Activated CD4-positive, alpha-beta T cell treated with anti-CD3 and anti-CD28 coated beads, Interleukin-10, Interleukin-2, amounts not matched to agents 100 ng/mL and 50 ng/mL, durations not matched to agents 16 hours and 8 hours (primary cell): ENCODE measurements around the gene LRRC31.

Experiments
- DNase-seq: peaks from one replicate; pipeline ENCODE4 v3.0.0-alpha.2; 2020

The LRRC31 gene

DNA sequence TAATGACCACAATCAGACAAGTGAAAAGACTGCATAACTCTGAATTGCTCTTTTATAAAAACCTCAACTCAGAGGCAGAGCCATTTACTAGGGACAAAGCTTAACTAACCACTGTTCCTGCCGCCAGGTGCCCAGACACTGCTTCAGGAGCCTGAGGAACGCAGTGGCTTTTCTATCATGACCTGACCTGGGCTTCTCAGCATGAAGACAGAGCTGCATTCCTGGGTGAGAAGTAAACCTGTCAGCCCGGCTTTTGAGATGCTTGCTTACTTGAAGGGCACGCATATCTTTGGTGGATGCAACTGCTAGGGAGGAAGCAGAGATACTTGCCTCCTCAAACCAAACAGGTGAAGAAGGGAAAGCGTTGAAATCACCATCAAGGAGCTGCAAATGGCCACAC, 7.9 kb downstream of the LRRC31 start:
- no peak for DNase-seq

- DNase-seq: no peak
Observed at GRCh38 chr3:169857811-169858210, 11.9 kb downstream of the LRRC31 start.

DNA sequence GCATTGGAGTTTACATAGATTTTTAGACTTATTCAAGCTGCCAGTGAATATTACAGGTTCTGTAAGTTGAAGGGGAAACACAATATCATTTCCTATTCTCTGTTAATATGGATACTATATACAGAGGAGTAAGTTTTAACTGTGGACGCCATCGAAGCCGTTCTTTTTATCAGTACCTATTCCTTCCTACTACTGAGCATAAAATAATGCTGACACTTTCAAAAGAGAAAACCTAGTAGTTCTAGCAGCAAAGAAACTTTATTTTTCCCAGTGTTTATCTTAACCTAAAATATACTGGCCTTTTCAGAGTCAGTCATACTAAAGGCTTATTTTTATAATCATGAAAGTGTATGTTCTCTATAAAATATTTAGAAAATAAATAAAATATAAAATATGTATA, 14.2 kb downstream of the LRRC31 start:
- no peak for DNase-seq

DNA sequence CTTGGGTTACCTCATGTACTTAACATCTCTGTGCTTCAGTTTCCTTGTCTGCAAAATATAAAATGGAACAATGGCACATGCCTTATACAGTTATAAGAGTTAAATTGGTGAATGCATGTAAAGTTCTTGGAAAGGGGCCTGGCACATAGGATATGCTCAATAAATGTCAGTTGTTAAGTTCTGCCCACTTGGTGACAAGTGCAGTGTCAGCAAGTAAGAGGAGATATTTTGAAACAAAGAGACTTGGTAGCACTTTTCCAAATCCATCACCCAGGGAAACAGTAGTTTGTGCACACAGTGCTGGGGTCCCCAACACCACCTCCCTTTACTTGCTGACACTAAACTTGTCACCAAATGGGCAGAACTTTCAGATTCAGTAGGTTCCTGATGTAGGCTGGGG, 19.1 kb downstream of the LRRC31 start:
- DNase-seq: no peak

DNA sequence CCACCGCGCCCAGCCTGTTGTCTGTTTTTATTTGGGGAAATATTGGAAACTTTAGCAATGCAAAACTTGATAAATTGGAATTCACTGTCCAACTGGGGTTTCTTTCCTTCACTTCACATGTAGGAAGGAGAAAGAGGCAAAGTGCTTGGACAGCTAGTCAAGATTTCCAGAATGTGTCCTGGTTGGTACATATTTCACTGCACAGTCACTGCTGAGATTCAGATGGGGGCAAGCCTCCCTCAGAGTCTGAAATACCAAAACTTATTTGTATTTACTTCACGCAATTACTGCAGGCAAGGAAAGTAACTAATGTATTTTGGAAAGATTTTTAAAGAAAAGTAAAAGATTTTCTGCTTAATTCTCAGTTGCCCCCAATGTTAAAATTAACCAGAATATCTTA, 21.0 kb downstream of the LRRC31 start:
- no peak for DNase-seq

- DNase-seq: no peak
Observed at GRCh38 chr3:169847896-169848295, 21.8 kb downstream of the LRRC31 start.

- no peak for DNase-seq
Observed at GRCh38 chr3:169846458-169847193, 23.1 kb downstream of the LRRC31 start.

DNA sequence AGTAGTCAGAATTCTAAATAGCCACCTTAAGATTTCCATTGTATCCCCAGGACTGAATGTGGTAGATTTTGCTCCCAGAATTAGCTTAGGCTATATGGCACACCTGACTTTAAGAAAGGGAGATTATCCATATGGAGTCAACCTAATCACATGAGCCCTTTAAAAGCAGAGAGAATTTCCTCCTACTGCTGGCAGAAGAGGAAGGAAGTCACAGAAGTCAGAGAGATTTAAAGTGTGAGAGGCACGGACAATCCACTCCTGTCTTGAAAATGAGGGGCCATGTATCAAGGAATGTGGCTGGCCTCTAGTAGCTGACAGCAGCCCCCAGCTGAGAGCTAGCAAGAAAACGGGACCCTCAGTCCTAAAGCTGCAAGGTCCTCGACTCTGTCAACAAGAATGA, 26.8 kb downstream of the LRRC31 start:
- DNase-seq: no peak

- DNase-seq: no peak
Observed at GRCh38 chr3:169841171-169841570, 28.6 kb downstream of the LRRC31 start.

DNA sequence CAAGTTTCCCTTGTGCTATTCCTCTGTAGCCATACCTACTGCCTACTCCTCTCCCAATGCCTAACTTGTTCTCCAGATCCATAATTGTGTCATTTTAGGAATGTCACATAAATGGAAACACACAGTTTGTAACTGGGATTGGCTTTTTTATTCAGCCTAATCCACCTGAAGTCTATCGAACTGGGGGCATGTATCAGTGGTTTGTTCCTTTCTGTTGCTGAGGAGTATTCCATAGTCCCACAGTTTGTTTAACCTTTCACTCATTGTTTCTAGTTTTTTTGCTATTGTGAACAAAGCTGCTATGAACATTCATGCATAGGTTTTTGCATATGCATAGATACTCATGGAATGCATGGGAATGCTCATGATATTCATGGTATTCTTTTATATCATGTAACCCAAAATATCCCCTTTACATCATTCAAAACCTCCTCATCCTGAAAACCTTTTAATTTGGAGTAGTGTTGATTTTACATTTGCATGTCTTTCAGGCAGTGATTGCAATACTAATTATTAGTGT, 31.2 kb downstream of the LRRC31 start:
- no peak for DNase-seq

DNA sequence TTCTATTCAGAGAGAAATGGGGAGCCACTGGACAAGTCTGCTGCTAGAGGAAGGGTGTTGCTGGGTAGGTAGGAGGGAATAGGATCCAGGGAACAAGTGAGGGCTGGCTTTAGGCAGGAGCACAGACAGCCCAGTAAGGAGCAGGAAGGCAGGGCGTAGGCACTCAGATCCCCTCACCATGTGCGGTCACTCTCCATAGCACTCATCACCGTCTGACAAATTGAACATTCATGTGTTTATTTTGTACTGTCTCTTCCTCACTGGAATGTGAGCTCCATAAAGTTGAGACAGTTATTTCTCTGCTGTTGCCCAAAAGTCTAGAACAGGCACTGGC, 32.8 kb downstream of the LRRC31 start:
- DNase-seq: no peak

DNA sequence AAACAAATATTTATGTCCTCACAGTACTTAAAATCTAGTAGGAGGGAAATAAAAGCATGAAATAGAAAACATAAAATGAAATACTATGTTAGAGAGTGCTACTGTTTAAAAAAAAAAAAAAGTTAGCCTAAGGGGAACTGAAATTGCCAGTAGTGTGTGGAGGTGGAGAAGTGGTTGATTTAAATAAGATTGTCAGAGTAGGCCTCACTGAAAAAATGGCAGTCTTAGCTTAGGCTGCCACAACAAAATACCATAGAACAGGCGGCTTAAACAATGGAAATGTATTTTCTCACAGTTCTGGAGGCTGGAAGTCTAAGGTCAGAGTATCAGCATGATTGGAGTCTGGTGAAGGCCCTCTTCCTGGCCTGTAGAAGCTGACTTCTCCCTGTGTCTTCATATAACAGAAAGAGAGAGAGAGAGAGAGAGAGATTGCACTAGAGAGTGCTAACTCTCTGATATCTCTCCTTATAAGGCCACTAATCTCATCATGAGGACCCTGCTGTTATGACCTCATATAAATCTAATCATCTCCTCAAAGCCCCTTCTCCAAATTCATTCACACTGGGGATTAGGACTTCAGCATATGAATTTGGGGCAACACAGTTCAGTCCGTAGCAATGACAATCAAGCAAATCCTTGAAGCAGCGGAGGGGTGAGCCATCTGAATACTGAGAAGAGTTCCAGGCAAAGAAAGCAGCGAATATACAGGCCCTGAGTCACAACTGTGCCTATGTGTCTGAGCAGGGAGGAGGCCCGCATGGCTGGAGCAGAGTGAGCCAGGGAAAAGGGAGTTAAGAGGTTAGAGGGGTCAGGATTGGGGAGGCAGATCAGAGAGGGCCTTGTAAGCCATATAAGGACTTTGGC, 33.4 kb downstream of the LRRC31 start:
- DNase-seq: no peak

DNA sequence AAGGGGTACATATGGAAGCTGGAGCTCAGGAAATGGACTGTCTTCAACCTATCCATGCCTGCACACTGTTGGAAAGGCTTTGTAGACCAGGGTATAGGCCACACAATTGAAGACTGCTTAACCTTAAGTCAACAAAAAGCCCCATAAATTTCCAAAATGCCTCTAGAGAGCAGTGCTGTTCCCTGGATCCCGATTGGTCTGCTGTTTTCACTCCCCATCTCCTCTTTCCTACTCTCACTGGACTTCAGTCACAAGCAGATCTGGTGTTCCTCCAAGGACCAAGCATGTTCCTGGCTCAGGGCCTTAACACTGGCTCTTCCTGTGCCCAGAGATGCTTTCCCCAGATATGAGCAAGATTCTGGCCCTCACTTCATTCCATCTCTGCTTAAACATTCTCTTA, 34.2 kb downstream of the LRRC31 start:
- no peak for DNase-seq

DNA sequence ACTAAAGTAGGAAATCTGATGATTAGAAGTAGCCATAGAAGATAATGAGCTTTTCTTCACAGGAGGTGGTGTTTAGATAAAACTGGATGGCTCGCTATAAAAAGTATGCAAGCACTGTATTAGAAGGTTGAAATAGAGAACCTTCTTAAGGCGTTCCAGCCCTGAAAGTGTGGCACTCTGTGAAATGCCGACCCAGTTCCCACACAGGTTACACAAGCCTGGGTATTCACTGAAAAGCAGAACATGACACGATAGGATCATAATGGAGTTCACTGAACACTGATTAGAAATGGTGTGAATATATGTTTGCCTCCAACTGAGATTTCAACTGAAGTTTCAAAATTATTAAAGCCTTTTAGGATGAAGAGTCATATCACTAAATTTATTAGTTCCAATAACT, 42.0 kb downstream of the LRRC31 start:
- no peak for DNase-seq

- no peak for DNase-seq
Observed at GRCh38 chr3:169825316-169825715, 44.4 kb downstream of the LRRC31 start.

GRCh38 chr3:169822983-169823382, 46.8 kb downstream of the LRRC31 start:
- no peak for DNase-seq

DNA sequence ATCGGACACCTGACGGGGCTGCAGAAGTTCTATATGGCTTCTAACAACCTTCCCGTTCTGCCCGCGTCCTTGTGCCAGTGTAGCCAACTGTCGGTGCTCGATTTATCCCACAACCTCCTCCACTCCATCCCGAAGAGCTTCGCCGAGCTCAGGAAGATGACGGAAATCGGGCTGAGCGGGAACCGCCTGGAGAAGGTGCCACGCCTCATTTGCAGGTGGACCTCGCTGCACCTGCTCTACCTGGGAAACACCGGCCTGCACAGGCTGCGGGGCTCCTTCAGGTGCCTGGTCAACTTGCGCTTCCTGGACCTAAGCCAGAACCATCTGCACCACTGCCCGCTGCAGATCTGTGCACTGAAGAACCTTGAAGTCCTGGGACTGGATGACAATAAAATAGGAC, 47.2 kb downstream of the LRRC31 start:
- DNase-seq: no peak

DNA sequence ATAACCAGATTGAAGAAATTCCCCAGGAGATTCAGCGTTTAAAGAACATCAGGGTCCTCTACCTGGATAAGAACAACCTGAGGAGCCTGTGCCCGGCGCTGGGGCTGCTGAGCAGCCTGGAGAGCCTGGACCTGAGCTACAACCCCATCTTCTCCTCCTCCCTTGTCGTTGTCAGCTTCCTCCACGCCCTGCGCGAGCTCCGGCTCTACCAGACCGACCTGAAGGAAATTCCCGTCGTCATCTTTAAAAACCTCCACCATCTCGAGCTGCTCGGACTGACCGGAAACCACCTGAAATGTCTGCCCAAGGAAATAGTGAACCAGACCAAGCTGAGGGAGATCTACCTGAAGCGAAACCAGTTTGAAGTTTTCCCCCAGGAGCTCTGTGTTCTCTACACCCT, 47.6 kb downstream of the LRRC31 start:
- no peak for DNase-seq

- DNase-seq: no peak
Observed at GRCh38 chr3:169818316-169818715, 51.4 kb downstream of the LRRC31 start.

GRCh38 chr3:169815590-169816150, 54.1 kb downstream of the LRRC31 start:
- DNase-seq: no peak

DNA sequence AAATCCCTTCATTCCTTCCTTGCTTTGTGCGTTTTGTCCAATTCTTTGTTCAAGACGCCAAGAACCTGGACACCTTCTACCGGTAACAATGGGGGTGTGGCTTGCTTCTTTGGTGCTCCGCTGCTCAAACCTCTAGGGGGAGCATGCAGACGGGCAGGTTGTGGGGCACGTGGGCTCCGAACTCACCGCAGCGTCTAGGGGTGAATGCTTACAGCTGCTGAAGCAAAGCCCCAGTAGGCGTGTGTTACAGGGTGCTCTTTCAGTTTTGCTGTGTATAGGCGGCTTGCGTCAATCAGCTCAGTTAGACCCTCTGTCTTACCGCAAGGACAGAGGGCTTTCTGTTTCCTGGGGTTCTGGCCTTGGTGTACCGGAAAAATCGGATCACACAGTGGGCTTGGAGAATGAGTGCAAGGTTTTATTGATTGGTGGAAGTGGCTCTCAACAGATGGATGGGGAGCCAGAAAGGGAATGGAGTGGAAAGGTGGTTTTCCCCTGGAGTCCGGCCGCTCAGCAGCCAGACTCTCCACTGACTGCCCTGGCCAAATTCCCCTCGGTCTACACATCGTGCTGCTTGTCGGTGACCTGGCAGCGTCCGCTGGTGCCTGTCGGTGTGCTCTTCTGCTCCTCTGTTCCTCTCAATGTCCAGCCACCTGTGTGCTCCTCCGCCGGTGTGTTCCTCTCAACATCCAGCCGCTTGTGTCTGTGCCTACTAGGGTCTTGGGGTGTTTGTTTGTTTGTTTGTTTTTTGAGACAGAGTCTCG, 55.8 kb downstream of the LRRC31 start:
- peak; percentile 84 for DNase-seq

DNA sequence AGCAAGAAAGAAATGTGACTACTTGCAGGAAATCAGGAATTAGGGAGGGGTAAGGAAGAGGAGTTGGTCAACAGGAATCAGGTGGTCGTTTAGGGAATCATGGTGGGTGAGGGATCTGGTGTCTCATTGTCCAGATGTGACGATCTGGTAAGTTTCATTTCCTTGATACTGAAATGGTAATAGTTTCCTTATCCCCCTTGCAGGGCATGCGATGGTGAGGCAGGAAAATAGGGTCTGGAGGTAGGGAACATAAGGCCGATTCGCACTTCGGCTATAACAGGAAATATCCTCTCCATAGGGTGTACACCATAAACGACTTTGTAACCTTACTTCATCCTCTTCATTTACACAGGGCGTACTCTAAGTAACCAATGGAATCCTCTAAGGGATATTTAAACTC, 56.5 kb downstream of the LRRC31 start:
- DNase-seq: no peak
